T-helper 22 cell (primary cell): Measurements from ENCODE around the gene ALG3.

ENCODE experiments used
- DNase-seq: peaks from one replicate; pipeline ENCODE4 v3.0.0-alpha.2; 2020; ENCODE audit warnings: low read depth

The ALG3 gene

DNA sequence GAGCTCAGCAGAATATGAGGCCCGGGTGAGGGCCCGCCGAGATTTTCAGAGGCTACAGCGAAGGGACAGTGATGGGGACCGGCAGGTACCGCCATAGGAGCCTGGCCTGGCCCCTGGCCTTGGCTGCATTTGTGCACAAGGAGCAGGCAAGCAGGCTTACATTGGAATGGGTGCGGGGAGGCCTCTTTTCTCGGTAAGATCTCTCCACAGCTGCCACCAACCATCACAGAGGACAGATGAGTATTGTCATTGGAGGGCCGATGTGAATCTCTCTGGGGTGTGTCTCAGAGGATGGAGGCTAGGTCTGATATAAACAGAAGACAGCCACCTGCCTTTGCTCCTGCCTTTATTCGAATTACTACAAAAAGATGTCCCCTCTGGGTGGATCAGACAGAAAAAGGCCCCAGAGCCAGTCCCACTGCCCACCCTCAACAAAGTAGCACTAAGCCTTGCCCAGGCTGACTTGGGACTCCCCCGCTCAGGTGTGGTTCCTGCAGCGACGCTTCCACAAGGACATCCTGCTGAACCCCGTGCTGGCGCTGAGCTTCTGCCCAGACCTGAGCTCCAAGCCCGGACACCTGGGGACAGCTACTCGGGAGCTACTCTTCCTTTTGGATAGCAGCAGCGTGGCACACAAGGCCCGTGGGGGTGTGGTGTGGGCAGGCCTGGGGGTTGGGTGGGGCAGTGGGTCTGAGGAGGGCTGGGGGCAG lies 13.9 kb downstream of the ALG3 start:
- no peak for DNase-seq

DNA sequence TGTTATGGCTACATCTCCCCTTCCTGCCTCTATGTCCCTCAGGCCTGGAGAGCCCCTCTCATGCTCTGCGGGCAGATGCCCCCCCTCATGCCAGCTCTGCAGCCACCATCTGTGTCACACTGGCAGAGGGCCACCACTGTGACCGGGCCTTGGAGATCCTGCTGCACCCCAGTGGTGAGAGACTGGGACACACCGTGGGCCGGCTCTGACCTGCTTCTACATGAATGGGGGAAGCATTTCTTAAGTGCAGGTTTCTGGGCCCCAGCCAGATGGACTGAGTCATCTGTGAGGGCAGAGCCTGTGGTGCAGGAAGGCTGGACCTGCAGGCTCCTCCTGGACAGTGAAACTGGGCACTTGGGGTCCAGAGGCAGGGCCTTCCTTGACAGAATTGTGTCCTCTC lies 14.5 kb downstream of the ALG3 start:
- DNase-seq = no peak

DNA sequence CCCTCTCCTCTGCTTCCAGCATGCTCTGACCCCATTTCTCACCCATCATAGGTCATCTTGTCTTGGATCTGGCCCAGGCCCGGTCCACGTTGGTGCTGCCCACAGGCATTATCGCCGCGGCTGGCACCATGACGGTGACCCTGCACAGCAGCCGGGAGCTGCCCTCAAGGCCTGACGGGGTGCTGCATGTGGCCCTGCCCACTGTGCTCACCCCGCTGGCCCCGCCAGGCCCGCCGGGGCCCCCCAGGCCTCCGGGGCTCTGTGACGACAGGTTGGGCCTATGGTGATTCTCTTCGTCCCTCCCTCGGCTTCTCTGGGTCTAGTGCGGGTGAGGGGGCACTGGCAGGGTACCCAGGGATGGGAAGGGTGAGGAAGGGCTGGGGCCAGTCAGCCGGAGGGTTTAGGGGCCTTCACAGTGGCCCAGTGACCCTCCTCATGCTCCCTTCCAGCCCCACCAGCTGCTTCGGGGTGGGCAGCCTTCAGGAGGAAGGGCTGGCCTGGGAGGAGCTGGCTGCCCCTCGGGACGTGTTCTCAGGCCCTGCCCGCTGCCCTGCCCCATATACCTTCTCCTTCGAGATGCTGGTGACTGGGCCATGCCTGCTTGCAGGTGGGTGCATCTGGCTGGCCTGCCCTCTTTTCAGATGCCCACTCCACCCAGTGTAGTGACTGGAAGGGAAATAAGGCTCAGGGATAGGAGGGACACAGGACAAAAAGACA lies 15.5 kb downstream of the ALG3 start:
- no peak for DNase-seq

DNA sequence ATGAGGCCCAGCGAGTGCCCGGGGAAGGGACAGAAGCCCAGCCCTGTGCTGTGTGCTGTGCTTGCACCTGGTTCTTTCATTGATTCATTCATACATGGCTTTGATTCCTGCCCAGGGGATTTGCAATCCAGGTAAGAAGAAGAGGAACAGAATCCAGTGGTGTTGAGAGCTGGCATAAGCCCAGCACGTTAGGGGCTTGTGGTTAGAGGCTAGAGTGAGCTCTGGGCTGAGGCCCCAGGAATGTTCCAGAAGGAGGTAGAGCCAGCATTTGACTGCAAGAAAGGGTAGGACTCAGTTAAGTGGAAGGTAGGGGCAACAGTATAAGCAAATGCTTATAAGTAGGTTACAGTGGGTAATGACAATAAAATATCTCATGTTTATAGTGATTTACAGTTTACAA lies 17.1 kb downstream of the ALG3 start:
- no peak for DNase-seq

DNA sequence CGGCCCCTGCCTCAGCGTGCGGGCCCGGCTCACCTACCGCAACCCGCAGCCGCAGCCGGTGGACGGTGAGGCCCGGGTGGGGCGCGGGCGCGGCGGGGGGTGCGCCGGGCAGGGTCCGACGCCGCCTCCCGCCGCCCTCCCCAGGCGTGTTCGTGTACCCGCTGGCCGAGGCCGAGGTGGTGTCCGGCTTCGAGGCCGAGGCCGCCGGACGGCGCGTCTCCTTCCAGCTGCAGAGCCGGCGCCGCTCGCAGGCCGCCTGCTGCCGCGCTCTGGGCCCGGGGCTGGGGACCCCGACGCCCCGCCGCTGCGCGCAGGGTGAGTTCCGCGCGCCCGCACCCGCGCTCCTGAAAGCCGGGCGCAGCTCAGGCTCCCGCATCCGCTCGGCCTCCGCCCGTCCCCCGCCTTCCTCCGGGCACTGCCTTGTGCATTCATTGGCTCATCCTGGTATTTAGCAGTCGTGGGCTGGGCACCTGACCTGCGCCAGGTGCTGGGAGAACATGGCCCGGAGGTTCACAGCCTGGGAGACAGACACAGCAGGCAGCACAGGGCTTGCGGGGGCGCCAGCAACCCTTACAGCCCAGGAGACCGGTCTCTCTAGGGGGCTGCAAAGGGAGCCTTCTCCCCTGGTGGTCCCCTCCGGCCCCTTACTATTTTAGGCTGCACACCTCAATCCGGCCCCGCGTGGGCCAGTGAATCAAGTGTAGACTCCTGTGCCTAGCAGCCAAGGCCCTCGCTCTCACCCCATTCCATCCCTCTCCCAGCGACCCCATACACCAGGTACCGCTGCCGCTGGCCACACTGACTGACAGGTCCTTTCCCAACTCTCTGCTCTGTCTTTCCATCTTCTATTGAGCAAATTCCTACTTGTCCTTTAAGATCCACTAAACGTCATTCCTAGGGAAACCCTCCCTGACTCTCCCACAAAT lies 17.9 kb downstream of the ALG3 start:
- no peak for DNase-seq

DNA sequence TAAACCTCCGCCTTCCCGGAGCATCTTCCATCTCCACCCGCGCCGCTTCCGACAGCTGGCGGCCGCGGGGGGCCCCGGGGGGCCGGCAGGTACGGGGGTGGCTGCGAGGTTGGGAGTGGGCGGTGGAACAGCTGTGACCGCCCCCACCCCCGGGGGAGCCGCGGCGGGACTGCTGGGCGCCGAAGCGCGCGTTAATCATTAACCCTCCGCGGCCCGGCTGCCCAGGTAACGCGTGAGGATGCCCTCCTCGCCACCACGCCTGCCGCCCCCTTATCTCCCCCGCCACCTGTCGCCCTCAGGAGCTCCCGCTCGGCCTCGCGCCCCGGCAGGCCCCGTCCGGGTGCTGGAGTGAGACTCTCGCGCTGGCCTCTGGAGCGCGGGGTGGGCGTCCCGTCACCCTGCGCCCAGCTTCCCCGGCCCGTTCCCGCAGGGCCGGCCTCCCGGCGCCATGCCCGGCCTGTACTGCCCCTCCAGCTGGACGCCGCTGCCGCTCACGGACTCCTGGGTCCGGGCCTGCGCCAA lies 18.6 kb downstream of the ALG3 start:
- DNase-seq = no peak

DNA sequence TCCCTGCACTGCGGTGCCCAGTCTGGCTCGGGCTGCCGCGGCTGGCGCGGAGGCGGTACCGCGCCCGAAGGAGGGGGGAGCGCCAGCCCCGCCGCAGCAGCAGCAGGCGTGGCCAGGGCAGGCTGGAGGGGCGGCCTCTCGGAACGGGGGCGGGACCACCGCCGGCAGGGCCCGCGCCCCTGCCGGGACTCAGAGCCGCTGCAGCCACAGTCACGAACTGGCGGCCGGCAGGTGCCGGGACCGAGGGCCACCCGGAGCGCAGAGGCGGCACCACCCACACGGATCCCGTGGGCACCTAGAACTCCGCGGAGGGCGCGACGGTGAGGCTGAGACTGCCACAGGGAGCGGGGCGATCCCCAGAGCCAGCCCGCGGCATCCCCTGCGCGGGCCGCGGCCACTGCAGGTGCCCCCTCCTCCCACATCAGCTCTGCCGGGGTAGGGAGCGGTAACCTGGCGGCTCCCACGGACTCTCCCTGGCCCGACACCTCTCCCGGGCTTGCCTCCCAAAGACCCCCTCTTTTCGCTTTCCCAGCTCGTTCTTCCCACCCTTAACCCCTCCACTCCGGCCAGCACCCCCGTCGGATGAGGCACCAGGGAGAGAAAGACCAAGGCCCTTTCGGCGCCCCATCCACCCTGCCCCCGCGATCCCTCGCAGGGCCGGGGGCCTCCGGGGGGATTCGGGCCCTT lies 19.2 kb downstream of the ALG3 start, which contains the start of gene VWA5B2:
Gene VWA5B2 (plus strand): TSS at position 192 of the 687 bp plus-strand sequence. CDS start 944 bp downstream, outside the sequence.
- peak; percentile 62 for DNase-seq

DNA sequence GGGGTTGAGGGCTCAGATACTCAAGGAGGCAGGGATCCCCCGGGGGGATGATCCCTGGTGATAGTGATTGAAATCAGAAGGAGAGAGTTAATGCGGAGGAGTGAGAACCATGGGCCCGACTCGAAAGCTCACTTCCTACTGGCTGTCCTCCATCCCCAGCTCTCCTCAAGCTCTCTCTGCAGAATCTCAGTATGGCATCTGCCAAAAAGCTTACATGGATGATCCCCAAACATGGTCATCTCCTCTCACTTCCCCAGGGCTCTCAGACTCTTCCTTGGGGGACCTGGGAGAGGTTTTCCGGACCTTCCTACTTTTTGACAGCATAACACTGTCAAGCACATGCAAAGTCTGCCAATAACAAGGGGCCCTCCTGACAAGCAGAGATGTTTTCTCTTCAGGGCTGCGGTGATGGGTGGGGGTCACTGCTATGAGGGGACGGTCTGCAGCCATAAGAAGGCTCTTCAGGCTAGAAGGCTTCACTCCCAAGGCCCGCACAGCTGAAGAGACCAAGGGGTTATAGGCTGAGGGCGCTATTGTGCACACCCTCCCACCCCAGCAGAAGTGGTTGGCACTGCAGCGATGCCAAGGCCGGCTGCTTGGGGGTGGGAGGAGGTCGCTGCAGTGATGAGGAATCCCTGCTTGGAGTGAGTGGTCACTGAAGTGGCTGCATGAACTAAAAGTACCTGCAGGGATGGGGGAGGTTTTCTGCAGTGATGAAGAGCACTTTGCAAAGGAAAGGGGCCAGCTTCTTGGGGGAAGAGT lies 20.2 kb downstream of the ALG3 start:
- no peak for DNase-seq

DNA sequence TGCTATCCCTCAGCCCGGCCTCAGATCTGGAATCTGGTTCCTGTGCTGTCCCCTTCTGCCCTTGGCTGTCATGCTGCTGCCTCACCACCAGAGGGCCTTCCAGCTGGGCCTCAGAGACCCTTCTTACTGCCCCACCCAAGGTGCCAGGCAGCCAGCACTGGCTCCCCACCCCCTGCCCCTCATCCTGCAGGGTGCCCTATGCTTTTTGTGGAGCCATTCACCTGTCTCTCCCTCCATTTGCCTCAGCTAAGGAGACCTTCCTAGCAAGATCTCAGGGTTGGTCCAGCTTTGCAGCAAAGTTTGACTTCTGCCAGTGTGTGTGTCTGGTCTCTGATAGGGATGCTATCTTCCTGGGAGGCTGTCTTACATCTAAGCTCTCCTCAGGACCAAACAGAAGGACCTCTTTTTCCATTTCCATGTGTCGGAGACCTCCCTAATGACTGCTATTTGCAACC lies 21.3 kb downstream of the ALG3 start:
- peak; percentile 20 for DNase-seq

DNA sequence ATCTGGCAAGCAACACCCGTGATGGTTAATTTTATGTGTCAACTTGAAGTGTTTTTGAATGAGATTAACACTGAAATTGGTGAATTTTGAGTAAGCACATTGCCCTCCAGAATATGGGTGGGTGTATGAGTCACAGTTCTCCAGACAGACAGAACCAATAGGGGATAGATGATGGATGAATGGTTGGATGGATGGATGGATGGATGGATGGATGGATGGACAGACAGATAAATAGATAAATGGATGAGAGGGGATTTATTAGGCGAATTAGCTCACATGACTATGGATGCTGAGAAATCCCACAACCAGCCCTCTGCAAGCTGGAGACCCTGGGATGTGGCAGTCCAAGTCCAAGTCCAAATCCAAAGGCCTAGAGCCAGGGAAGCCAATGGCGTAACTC lies 24.8 kb downstream of the ALG3 start:
- no peak for DNase-seq

DNA sequence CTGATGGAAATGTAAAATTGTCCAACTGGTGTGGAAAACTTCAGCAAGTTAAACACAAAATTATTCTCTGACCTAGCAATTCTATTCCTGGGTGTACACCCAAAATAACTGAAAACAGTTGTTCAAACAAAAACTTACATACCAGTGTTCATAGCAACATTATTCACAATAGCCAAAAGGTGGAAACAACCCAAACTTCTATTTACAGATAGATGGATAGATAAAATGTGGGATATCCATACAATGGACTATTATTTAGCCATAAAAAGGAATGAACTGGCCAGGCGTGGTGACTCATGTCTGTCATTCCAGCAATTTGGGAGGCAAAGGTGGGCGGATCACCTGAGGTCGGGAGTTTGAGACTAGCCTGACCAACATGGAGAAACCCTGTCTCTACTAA lies 26.2 kb downstream of the ALG3 start:
- no peak for DNase-seq

DNA sequence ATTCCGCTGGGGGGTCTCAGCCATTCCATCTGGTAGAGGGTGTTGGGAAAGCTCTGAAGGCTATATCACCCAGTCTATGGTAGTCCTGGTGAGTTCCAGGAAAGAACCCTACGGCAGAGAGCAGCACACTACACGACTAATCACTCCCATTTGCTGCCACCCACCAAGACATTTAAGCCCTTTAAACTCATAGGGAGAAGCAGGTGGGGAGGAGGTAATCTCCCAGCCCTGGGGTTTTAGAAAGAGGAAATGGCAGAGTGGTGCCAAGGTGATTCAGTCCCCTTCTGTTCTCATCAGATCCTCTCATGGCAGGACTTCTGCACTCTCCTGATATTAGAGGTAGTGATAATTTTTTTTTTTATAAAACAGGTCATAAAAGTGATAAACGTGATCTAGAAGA lies 29.9 kb downstream of the ALG3 start:
- DNase-seq = no peak

DNA sequence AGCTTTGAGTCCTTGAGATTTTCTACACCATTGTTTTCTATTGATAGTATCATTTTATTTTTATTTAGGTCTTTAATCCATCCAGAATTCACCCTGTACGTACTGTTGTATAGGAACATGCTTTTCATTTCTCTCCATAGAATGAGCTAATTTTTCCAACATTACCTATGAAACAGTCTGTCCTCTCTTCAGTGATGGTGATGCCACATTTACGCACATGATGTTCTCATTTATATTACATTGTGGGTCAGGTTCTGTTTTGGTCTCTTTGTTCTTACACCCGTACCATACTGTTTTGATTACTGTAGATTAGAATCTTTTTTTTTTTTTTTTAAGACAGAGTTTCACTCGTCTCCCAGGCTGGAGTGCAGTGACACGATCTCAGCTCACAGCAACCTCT lies 37.0 kb downstream of the ALG3 start:
- DNase-seq = no peak

DNA sequence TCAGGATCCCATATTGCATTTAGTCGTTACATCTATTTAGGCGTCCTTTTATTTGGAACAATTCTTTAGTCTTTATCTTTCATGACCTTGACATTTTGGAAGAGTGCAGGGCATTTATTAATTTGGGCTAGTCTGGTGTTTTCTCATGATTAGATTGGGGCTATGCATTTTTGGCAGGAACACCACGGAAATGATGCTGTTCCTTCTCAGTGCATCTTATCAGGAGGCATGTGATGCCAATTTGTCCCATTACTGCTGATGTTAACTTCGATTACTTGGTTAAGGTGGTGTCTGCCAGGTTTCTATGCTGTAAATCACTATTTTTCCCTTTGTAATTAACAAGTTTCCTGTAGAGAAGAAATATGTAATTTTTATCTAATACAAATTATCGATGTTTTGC lies 37.5 kb downstream of the ALG3 start:
- no peak for DNase-seq

DNA sequence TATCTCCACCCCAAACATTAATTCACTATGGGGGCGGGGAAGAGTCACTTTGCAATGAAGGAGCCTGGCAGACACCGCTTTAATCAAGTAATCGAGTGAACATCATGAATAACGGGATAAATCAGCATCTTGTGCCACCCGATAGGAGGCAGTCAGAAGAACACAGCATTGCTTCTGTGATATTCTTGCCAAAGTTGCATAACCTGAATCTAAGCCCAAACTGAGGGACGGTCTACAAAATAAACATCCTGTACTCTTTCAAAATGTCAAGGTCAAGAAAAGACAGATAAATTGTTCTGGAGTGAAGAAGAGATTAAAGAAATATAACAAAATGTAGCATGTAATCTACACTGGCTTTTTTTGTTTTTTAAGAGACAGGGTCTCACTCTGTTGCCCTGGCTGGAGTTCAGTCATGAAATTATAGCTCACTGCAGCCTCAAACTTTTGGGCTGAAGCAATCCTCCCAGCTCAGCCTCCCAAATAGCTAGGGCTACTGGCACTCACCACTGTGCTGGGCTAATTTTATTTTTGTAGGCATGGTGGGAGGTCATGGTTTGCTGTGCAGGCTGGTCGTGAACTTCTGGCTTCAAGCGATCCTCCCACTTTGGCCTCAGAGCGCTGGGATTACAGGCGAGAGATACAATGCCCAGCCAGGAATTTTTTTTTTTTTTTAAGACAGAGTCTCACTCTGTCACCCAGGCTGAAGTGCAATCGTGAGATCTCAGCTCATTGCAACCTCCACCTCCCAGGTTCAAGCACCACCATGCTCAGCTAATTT lies 39.4 kb downstream of the ALG3 start:
- DNase-seq = no peak

DNA sequence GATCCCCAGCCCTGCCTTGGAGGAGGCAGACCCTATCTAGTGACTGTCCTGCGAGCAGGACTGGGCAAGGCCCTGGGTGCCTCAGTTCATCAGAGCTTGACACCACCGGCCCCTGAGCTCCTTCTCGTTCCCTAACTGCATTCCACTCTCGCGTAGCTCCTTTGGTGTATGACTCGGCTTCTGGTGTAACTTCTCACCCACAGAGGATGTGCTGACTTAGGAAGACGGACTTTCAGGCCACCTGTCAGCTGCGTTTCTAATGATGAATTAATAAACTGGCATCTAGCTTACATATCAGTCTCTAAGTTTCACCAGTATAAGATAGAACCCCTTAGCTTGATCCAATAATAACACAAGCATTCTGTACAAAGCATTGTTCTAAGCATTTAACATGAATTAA lies 45.2 kb downstream of the ALG3 start:
- DNase-seq = no peak

DNA sequence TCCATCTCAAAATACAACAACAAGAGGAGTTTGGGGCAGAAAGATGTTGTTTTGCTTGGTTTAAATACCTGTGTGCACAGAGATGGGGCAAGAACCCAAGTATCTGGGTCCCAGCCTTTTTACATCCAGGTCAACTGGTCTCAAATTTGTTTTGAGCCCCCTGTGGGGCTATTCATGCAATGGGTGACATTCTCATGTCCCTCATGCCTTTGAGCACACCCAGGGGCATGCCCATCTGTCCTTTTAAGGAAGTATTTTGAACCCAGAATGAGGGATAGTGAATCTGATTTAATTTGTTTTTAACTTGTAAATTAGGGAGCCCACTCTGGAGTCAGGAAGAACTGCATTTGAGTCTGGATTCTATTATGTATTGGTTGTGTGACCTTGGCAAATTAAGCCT lies 47.9 kb downstream of the ALG3 start:
- DNase-seq = no peak

DNA sequence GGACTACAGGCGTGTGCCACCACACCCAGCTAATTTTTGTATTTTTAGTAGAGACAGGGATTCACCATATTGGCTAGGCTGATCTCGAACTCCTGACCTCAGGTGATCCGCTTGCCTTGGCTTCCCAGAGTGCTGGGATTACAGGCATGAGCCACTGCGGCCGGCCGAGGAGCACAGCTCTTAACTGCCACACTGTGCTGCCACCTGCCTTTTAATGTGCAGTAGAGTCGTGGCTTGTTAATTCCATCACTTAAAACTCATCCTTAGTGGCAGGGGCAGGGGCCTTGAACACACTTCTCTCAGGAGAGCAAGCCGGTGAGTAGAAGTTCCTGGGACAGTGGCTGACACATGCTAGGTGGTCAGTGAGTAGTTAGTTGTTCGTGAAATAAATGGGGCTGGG lies 50.3 kb downstream of the ALG3 start:
- no peak for DNase-seq

DNA sequence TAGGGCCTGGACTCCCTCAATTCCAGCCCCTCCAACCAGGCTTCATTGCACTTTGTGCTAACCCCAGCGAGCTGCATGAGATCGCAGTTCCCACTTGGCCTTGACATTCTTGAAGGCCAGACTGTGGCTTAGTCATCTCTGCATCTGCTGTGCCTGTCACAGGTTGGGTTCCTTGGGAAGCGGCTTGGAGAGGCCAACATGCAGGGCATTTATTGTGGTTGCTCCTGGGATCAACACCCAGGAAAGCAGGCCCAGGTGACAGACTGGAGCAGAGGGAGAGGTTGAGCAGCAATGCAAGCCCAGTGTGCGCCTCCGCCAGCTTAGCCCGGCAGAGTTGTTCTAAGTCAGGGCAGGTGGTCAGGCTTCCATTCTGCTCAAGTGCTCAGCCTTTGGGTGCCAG lies 52.2 kb downstream of the ALG3 start:
- no peak for DNase-seq

DNA sequence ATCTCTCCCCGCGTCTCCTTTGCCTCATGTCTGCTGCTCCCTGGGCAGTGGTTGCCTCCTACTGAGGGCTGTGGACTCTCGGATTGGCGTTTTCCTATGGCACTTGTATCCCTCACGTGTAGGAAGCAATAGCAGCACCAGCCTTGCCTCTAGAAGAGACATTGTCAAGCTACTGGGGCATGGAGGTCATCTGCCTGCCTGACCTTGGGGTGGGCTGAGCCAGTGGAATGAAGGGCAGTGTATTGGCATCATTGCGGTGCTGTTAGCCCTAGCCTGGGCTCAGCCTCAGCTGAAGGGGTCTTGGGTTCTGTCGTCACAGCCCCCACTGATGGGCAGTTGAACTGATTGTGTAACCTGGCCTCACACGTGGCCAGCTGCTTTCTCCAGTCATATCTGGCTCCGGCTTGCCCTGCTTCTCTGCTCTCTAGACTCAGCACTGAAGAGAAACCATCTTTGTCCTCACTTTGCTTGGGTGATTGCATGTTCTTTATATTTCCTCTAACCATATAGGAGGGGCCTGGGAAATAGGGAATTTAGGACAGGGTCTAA lies 54.7 kb downstream of the ALG3 start:
- no peak for DNase-seq
